DMS153 treated with DMSO at 0.1 percent for 48 hours (cell line): ENCODE measurements around the gene OSR1.
"Not testable (repeated sequence)": the region's sequence is repeated elsewhere in the genome, so short reads cannot be mapped to it uniquely, and the experiment has no call there.

Experiments used
- DNase-seq: peaks from one replicate; lab custom pipeline; 2025; ENCODE audit not compliant: unreplicated experiment; lab: John Stamatoyannopoulos, UW

The OSR1 gene

DNA sequence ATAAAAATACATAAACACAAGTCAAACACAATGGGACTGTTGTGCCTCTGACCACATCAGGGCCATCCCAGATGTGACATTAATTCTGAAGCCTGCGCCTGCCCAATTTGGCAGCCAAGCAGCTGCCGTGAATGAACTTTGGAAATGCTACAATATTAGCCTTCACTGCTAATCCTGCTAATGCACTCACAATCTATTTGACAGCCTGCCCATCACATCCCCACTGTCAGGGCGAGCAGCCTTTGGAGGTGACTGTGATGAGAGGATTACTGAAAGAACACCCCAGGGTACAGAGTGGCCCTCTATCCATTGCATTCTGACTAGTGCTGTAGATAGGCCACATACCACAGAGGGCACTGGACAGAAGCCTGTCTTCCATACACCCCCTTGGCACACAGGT lies 21.6 kb downstream of the OSR1 start:
- DNase-seq, result no peak

DNA sequence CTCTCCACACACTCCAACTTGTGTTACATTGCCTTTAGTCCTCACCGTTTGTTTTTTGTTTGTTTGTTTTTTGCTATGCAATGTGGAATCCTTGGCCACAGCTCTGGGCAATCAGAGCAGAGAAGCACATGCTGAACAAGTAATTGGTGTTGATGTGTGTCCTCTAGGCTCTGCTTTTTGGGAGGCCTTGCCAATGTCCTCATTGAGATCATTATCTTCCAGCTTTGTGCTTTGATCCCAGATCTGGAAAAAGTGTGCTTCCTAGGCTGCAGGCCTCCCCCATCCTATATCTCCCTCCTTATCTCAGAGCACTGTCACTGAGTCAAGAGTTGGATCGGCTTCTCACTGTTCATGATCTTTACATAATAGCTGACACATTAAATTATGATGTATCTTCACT lies 25.9 kb downstream of the OSR1 start:
- DNase-seq, result no peak

DNA sequence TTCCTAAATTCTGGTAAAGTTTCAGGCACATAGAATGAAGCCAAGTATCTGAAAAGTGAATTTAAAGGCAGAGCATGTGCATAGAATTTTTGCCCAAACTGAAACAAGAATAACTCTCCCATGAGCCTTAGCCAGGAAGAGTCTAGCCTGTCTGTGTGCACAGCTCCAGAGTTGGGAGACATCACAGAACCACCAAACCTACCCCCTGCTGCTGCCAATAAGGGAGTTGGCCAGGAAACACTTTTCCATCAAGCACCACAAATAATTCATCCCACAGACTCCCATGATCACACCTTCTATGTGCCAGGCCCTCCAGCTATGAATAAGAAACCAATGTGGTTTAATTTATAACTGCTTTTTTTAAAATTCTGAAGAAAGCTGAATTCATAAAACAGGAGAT lies 27.0 kb downstream of the OSR1 start:
- DNase-seq, result no peak

DNA sequence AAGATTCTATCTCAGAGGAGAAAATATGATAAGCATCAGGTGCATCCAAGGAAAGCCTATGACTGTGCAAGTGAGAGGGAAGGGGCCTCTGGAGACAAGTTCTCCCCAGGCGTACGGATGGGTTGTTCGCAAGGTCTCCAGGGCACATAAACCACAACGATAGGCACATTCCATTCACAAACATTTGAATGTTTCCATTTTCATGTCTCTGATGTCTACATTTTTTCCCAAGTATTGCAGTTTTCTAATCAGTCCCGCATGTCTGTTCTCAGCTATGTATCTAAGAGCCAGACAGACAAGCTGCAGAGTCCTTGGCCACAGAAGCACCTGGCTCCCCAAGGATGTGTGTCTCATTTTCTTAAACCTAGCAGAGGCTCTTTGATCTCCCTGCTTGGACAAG lies 28.0 kb downstream of the OSR1 start:
- no peak for DNase-seq

DNA sequence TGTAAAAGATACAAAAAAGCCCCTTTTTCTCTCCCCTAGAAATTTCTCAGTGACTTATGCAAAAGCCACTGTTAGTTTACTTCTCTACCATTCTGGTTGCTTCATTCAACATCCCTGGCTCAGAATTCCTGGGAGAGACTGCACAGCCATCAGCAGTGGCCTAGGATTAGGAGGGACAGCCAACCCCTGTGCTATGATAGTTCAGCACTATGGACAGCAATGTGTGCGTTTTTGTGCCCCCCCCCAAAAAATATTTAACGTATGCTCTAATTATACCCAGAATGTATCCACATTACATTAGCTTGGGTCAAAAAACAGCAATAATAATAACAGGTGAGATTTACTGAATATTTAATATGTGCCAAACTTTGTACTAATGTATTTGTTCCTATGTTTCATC lies 29.0 kb downstream of the OSR1 start:
- no peak for DNase-seq

DNA sequence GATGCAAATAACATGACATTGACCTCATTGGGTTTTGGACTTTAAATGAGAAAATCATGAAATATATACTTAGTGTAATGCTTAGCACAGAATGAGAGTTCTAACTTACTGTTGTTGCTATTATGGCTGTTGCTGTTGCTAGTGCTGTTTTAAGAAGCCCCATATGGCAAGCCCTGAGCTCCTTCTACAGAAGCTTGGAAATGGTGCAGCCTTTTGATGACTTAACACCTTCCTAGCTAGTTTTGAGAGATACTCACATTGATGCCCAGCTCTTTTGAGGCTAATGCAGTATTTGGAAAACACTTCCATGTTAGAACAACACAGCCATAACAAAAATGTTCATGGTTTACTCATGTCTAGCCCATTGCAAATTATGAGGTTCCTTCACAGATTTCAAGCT lies 30.9 kb downstream of the OSR1 start:
- no peak for DNase-seq

DNA sequence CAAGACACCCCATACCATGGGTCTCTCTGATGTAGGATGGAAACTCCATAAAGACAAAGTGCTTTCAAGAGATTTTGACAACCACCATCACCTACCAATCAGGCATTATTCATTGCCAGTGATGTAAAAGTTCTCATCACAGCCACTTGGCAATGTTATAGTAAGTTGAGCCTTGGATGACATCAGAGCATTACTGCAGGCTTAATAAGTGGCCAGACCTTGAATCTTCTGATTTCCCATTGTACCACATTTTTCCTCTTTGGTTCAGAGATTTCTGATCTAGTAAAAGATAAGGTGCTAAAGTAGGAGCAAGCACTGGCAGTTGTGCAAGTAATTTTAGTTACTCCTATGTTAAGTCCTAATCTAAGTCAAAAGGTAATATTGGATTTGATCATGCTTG lies 36.5 kb downstream of the OSR1 start:
- DNase-seq, result no peak

DNA sequence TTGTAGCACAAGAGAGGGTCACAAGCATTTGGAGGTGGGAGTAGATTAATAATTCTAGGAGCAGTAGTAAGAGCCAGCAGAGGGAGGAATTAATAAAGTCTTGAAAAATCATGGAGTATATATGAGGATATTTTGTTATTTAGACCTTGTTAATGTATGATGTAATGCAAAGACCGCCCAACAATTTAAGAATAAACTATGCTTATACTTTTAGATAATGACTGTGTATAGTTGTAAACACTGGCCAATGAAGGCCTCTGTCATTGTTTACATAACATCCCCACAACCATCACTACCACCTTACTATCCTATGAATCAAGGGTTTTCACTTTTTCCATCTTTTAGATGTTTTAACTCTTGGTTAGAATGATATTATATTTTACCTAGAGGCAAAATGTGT lies 37.6 kb downstream of the OSR1 start:
- DNase-seq, result no peak

DNA sequence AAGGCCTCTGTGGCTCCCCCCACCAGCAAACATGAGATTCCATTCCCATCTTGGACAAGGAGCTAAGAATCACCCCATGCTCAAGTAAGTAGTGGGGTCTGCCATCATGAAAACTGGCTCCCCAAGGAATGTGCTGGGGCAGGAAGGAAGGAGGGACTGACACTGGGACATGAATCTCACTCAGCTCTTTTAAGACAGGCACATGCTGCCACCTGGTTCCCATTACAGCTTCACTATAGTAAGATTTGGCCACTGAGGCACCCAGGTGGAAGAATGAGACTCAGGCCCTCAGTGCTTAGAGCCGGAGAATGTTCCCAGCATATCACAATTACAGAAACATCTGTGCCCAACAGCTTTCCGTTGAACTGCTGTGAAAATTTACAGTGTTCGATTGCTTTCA lies 38.7 kb downstream of the OSR1 start:
- no peak for DNase-seq

DNA sequence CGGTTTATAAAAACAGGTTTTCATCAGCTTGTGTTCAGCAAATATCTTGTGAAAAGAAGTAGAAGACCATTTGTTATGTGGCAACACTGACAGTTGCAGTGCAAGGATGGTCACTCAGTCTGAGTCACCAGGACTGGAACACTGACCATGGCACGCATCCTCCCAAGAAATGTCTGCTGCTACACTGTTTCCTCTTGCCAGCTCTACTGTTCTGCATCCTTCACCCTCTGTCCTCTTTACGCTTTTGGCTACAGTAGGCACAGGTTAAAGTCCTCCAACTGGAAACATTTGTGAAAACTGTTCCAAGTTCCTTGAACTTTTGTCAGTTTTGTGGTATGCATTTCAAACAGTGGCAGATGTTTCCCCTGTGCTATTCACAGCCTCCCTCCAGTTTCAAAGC lies 39.4 kb downstream of the OSR1 start:
- no peak for DNase-seq

DNA sequence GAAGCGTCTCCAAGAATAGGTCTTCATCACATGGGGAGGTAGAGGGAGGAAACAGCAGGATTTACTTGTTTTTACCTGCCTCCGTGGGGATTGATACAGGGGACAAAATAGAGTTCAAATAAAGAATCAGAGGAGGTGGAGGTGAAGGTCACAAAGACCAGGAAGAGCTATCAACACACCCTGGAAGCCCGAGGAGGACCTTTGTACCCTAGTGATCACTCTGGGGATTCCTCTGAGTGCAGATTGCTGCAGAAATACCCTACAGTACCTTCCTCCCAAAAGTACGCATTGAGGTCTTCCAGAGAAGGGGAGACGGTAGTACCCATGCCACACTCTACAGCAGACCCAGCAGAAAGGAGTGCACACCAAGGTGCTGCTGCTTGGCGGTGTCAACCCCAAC lies 44.9 kb downstream of the OSR1 start:
- no peak for DNase-seq

DNA sequence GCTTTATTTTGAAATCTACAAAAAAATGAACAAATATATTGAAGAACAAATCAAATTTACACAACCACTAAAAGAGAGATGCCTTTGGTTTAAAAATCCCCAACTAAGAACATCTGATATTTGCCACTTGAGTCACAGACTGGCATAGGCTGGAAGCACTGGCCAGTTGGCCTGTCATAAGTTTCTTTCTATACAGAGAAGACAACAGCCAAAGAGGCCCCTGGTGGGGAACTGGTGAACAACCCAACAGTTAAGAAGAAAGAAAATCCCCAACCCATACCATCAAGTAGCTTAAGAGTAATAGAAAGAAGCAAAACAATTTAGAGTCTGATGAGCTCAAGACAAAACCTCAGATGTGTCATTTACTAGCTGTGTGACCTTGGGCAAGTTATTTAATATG lies 45.5 kb downstream of the OSR1 start:
- DNase-seq, result no peak

DNA sequence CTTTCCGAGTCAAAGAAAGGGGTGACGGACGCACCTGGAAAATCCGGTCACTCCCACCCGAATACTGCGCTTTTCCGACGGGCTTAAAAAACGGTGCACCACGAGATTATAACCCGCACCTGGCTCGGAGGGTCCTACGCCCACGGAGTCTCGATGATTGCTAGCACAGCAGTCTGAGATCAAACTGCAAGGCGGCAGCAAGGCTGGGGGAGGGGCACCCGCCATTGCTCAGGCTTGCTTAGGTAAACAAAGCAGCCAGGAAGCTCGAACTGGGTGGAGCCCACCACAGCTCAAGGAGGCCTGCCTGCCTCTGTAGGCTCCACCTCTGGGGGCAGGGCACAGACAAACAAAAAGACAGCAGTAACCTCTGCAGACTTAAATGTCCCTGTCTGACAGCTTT lies 52.4 kb downstream of the OSR1 start:
- not testable (repeated sequence) for DNase-seq

DNA sequence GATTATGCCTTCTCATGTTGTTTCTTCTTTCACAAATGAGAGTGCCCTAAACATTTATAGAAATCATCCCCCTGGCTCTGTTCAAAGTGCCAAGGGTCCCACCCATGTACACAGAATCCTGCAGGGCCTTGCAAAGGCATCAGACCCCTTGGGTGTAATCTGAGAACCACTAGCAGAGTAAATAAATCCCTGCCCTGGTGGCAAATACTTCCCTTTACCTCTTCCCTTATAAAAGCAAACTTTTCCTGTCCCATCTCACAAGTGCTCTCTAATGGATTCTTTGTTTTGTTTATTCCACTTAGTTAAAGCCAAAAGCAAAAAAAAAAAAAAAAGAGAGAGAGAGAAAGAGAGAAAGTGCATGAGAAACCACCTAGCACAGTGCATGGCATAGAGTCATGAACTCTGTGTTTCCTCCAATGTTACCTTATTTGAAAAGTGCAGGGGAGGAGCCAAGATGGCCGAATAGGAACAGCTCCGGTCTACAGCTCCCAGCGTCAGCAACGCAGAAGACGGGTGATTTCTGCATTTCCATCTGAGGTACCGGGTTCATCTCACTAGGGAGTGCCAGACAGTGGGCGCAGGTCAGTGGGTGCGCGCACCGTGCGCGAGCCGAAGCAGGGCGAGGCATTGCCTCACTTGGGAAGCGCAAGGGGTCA lies 52.9 kb downstream of the OSR1 start:
- DNase-seq, result not testable (repeated sequence)

DNA sequence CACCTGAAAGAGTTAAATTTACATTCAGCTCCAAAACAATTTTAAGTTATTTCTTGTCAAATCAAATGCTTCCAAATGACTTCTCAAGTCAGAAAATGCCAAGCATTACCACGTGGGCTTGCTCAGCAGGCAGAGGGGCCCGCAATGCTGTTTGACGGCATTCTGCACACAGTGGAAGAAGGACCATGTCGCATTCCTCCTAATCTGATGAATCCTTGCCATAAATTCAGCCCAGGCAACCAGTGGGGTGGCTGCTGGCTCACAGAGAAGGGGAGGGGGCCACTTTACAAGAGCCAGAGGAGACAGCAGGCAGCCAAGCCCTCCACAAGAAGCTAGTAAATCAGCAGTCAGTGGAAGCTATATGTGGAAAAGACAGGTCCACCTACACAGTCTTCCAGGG lies 56.7 kb downstream of the OSR1 start:
- DNase-seq, result no peak
